Endothelial cell of hepatic sinusoid (primary cell): ENCODE data around the gene GSAP.

Experiments used
- in situ Hi-C: cut with HindIII; loops from 2 replicates; pipeline ENCODE4 v1.10.0; 2017; ENCODE audit warnings: low sequenced_read_pairs

The GSAP gene

GRCh38 chr7:77442636-77443035, 26.5 kb upstream of the GSAP start:
- in situ Hi-C loops = no loop called here

GRCh38 chr7:77441046-77441445, 24.9 kb upstream of the GSAP start:
- in situ Hi-C loops = no loop called here

GRCh38 chr7:77439572-77439971, 23.4 kb upstream of the GSAP start:
- in situ Hi-C loops = no loop called here

GRCh38 chr7:77438131-77438530, 22.0 kb upstream of the GSAP start:
- in situ Hi-C loops = no loop called here

GRCh38 chr7:77434570-77435275, 18.6 kb upstream of the GSAP start:
- in situ Hi-C loops = no loop called here

- in situ Hi-C loops = no loop called here
Measured at GRCh38 chr7:77433901-77434300, 17.8 kb upstream of the GSAP start.

- in situ Hi-C loops = no loop called here
Measured at GRCh38 chr7:77430927-77431326, 14.8 kb upstream of the GSAP start.

- in situ Hi-C loops = no loop called here
Measured at GRCh38 chr7:77428777-77429231, 12.7 kb upstream of the GSAP start.

- in situ Hi-C loops = no loop called here
Measured at GRCh38 chr7:77427996-77428603, 12.0 kb upstream of the GSAP start.

- in situ Hi-C loops = no loop called here
Measured at GRCh38 chr7:77426521-77427051, 10.4 kb upstream of the GSAP start.

GRCh38 chr7:77426052-77426404, 9.9 kb upstream of the GSAP start:
- in situ Hi-C loops = no loop called here

- in situ Hi-C loops = no loop called here
Measured at GRCh38 chr7:77425101-77426051, 9.2 kb upstream of the GSAP start.

- in situ Hi-C loops = no loop called here
Measured at GRCh38 chr7:77422500-77422899, 6.4 kb upstream of the GSAP start.

- in situ Hi-C loops = no loop called here
Measured at GRCh38 chr7:77420986-77421672, 5.0 kb upstream of the GSAP start.

- in situ Hi-C loops = no loop called here
Measured at GRCh38 chr7:77420438-77420837, 4.3 kb upstream of the GSAP start.

GRCh38 chr7:77419102-77419501, 3.0 kb upstream of the GSAP start:
- in situ Hi-C loops = no loop called here

- in situ Hi-C loops = no loop called here
Measured at GRCh38 chr7:77417801-77418200, 1.7 kb upstream of the GSAP start.

GRCh38 chr7:77416621-77417371, 647 bp upstream of the GSAP start:
- in situ Hi-C loops = no loop called here

- in situ Hi-C loops = no loop called here
Measured at GRCh38 chr7:77415476-77415822, 700 bp downstream of the GSAP start.

- in situ Hi-C loops = no loop called here
Measured at GRCh38 chr7:77413861-77414424, 2.2 kb downstream of the GSAP start.
